HG03196 (cell line): ENCODE measurements around the gene NDUFB11.

Experiments used
- ATAC-seq: cut with Tn5 transposase; IDR thresholded peaks from one replicate; pipeline ENCODE4 v1.9.1; 2021; ENCODE audit not compliant: unreplicated experiment

NDUFB11 gene

DNA sequence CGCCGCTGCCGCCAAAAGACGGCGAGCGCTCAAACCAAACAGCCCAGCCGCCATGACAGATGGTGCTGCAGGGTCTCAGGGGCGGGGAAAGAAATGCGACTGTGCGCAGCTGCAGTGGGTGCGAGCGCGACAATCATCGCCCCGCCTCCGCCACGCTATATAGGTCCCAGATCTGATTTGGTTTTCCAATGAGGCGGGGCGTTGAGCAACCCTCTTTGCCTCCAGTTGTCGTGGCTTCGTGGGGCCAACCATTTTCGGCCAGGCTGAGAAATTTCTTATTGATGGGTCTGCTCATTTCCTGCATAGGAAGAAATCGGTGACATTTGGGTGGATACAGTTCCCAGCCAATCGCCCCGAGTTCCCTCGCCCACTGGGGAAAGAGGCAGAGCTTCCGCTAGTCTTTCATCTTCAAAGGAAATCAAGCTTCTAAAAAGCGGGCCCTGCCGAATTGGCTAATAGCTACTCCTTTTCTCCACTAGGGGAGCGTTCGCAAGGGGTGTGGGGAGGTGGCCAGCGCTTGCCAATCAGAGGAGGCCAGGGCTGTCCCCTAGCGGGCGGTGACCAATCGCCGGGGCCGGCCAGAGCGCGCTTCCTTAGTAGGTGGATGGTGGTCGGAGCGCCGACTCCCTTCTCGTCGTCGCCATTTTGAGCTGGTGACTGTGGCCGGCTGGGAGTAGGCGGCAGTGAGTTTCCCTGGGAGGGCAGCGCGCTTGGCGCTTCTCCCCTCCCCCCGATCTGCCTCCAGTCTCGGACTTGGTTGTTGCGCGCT, at the start of gene NDUFB11, which contains the start of gene RBM10:
TSS of gene NDUFB11 (minus strand) at position 77 of the 769 bp plus-strand sequence. CDS start at position 54, 23 bp downstream.
TSS of gene RBM10 (plus strand) at position 596 of the 769 bp plus-strand sequence. CDS start 2,261 bp downstream, outside the sequence.
- ATAC-seq: peak; percentile 80

DNA sequence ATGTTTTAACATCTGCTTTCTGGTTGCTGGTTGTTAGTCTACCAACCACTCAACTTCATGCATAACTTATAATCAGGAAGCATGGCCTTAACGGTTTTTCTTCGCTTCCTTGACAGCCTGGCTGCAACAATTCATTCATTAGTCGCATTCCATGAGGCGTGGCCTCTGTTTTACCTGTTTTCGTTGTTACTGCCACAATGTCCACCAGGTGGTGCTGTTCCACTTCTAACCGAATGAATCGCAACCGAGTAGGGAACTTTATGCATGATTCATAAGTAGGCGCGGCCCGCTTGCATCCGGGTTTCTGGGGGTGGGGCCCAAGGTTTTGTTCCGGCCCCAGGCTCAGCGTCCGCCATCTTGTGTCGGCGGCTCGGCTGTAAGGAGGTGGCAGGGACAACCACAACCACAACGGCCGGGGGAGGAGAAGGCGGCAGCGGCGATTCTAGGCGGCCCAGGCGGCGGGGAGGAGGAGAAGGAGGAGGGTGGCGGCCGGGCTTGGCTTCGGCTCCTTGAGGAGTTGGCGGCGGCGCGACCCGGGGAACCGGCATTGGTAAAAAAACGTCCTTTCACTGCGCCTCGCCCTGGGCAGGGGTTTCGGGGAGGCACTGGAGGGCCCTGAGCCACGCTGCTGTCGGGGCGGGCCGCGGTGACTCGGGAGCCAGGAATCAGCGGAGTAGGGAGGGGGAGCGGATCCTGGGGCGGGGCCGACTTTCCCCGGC, 49.1 kb upstream of the NDUFB11 start, which contains the start of gene UBA1:
TSS of gene UBA1 (plus strand) at position 355 of the 719 bp plus-strand sequence. CDS start 4,974 bp downstream, outside the sequence.
- peak; percentile 49 for ATAC-seq

DNA sequence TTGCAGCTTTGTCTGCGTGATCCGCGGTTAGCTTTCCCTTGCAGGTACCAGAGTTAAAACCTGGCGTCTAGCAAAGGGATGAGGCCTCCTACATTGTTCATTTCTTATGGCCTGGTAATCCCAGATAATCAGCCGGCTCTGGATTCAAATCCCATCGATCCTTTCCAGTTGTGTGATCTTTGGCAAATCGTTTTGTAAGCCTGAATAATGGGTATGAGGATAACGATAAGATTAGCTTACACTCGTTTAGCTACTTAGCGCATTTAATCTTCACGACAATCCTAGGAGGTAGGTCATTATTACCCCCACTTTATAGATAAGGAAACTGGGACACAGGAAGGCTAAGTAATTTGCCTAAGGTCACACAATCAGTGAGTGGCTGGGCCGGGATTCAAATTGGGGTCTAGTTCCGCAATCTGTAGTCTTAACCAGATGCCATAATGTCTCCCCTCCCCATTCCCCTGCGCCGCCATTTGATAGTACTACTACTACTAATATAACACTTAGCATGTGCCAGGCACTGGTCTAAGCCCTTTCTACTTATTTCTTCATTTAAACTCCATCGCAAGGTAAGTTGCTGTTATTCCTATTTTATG, 47.4 kb upstream of the NDUFB11 start:
- ATAC-seq: no peak

DNA sequence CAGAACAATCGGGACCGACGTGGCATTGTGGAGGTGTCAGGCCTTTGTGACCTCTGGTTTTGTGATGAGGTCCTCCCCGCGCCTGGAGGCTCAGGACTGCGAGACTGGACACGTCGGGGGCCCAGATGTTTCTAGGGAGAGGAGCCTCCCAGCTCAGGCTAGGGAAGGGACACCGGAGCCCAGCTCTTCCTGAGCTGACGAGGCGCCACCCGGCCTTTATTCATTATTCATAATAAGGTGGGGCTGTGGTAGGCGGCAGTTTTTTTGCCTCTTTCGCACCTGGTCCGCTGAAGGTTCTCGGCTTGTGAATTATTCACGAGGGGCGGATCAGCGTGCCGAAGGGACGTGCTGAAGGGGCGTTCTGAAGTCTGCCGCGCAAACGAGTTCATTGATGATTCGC, 46.8 kb upstream of the NDUFB11 start:
- ATAC-seq: no peak

DNA sequence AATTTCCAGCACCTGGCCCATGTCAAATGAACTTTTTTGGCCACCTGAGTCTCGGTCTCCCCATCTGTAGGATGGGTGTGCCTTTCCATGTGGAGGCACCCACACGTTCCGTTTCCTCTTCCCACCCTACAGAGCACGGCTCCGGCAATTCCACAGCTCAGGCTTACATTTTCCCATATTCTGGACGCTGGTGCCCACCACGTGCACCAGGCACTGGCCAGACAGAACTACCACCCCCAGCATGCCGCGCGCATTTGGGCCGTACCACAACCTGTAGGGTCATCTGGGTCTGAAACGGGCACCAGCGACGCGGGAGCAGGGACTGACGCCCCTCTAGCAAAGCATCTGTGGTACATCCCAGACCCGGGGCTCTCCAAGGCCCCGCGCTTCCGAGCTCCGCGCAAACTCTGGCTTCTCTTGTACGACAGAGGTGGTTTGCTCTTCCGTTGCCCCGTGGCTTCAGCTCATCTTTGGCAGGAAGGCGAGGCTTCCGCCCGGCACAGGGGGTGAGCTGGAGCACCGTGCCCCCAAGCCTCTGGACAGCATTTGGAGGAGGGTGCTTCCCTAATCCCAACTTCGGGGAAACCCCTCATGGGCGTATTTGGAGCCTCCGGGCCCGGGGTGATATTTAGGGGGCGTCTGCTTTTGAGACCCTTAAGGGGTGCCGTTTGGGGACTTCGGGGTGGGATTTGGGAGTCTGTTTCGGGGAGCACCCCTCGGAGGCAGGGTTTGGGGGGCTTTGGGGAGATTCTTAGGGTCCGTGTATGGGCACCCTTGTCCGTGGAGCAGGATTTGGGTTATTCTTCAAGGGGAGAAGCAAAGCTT, 46.2 kb upstream of the NDUFB11 start:
- peak; percentile 66 for ATAC-seq

DNA sequence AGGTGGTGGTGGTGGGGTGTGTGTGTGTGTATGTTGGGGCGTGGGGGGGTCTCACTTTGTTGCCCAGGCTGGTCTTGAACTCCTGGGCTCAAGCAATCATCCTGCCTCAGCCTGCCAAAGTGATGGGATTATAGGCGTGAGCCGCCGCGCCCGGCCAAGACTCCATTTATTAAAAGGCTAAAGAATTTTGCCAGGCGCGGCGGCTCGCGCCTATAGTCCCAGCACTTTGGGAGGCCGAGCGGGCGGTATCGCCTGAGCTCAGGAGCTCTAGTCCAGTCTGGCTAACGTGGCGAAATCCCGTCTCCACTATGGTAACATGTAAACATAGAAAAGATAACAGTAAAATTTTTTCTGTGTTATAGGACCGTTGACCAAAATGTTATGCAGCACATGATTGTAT, 45.4 kb upstream of the NDUFB11 start:
- no peak for ATAC-seq

DNA sequence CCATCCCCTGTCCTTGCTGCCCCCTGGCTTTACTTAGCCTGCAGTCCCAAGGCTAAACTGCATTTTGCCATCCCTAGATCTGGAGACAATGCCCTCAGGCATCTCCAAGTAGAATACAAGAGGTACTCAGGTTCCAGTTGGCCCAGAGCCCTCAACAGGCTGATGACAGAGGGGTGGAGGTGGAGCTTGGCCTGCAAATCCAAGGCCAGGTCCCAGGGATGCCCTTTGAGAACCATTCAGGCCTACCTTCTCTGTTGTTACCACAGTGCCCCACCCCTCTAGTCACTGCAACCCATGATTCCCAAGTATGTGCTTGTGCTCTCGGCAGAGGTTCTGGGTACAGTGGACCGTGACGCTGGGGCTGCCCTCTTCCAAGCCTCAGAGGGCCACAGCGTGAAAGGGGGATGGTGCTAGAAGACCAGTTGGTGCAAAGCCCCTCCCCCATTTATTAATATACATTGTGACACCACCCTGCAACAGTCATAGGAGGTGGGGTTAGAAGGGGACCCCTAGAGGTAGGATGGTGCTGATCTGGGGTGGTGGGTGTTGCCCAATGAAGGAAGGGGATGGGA, 42.7 kb upstream of the NDUFB11 start:
- ATAC-seq: no peak

DNA sequence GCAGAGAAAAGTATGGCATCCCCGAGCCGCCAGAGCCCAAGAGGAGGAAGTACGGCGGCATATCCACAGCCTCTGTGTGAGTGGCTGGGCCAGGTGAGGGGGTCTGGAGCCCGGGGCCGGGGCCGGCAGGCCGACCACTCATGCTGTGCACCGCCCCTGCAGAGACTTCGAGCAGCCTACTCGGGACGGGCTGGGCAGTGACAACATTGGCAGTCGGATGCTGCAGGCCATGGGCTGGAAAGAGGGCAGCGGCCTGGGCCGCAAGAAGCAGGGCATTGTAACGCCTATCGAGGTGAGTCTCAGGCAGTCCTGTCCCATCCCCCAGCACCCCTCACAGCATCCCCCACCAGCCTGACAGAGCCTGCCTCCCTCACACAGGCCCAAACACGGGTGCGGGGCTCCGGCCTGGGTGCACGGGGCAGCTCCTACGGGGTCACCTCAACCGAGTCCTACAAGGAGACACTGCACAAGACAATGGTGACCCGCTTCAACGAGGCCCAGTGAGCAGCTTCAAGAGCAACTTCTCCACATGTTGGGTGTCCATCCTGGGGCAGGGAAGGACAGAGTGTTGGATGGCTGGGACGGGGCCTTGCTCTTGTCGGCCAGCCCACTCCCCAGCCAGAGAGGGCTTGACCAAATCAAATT, 41.7 kb upstream of the NDUFB11 start:
- ATAC-seq: no peak

DNA sequence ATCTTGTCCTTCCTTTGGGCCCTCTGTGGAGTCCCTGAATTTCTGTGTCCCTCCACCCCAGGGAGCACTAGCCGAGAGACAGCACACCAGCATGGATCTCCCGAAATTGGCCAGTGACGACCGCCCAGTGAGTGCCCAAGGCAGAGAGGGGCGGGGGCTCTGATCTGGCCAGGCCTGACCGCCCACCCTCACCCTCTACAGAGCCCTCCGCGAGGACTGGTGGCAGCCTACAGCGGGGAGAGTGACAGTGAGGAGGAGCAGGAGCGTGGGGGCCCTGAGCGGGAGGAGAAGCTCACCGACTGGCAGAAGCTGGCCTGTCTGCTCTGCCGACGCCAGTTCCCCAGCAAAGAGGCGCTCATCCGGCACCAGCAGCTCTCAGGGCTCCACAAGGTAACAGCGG, 40.7 kb upstream of the NDUFB11 start:
- no peak for ATAC-seq

DNA sequence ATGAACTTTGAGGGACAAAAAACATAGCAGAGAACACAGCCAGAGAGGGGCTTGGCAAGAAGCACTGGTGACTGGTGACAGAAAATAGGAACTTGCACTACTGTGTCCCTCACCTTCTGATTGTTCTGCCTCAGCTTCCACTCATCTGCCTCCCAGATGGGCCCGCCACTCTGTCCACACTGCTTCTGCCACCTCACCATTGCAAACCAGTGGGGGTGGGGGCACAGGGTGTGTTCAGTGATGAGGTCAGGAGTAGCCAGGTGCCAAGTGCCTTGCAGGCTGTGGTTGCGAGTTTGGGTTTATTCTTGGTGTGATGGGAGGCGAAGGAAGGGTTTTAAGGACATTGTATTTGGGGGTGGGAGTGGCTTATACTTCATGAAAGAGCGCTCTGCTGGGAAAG, 40.0 kb upstream of the NDUFB11 start:
- no peak for ATAC-seq

DNA sequence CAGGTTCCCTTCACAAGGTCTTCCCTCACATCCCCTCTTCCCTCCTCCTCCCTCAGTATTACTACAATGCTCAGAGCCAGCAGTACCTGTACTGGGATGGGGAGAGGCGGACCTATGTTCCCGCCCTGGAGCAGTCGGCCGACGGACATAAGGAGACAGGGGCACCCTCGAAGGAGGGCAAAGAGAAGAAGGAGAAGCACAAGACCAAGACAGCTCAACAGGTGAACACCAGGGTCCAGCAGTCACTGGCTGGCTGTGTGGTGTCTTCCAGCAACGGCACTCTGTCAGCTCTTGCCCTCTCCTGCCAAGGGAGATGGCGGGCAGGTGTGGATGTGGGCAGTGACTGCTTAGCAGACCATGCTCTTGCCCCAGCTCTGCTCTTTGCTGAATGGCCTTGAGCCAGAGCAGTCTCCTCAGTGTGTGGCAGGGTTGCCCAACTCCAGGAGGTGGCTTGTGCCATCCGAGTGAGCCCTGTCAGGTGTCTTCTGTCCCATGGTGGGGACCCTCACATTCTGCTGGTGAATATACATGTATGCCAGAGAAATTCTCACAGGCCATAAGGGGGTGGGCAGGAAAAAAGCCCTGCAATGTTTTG, 37.7 kb upstream of the NDUFB11 start:
- no peak for ATAC-seq

DNA sequence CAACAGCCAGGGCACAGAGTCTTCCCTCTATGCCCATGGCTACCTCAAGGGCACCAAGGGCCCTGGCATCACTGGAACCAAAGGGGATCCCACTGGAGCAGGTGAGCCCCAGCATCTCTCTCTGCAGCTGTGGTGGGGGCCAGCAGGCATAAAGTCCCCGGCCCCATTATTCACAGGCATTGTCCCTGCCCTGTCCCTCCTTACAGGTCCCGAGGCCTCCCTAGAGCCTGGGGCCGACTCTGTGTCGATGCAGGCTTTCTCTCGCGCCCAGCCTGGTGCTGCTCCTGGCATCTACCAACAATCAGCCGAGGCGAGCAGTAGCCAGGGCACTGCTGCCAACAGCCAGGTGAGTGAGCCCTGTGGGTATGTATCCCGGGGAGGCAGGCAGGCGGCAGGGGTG, 36.8 kb upstream of the NDUFB11 start:
- no peak for ATAC-seq

DNA sequence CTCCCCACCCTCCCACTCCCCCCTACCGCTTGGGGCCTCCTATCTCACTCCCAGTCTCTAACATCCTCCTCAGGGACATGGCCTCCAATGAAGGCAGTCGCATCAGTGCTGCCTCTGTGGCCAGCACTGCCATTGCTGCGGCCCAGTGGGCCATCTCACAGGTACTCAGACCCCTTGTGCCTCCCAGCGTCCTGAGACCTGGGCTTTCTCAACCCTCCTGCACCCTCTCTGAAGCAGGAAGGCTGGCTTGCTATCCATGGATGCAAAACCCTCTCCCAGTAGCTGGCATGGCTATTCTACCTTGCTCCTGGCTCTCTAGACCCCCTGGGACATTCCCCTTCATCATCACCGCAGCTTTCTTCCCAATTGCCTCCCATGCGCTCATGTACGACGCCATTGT, 35.8 kb upstream of the NDUFB11 start:
- no peak for ATAC-seq

DNA sequence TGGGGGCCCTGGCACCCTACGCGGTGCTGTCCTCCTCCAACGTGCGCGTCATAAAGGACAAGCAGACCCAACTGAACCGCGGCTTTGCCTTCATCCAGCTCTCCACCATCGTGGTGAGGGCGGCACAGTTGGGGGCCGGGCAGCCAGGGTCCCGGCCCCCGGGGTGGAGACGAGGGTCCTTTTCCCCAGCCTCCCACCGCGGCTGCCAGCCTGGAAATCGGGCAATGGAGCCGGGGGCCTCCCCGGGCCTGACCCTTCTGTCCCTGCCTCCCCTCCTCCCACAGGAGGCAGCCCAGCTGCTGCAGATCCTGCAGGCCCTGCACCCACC, 35.4 kb upstream of the NDUFB11 start:
- no peak for ATAC-seq

DNA sequence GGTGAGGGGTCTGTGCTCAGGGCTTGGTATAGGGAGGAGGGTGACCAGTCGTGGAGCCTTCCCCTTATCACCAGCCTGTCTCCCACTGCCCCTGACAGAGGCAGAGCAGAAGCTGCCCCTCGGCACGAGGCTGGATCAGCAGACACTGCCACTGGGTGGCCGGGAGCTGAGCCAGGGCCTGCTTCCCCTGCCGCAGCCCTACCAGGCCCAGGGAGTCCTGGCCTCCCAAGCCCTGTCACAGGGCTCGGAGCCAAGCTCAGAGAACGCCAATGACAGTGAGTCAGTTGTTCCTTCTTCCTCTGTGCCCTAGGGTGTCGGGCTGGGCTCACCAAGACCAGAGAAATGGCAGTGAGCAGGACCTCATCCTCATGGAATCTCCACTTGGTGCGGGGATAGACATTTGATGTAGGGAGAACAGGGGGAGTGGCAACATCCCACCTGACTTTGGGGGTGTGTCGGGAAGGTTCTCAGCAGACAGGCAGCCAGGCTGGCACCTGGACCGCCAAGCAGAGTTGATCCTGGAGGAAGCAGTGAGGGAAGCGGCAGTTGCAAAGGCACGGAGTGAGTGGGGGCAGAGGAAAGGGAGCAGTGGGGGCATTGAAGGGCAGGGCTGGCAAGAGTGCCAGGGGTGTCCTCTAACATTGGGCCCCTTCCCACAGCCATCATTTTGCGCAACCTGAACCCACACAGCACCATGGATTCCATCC, 34.9 kb upstream of the NDUFB11 start:
- no peak for ATAC-seq

DNA sequence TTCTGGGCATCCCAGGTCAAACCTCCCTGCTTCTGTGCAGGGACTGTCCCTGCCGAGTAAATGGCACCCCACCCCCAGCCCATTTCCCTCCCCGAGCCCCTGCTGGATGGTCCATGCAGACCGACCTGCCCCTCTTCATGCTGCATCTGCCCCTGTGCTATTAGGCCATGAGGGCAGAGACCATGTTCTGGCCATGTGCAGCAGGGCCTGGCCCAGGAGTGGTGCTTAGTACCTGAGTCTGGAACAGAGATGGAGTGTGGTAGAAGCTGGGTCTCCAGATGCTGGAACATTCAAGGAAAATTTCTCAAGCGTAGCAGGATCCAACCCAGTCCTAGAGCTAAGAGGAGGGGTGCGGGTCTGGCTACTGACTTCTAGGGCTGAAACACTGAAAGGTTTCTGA, 33.8 kb upstream of the NDUFB11 start:
- no peak for ATAC-seq

DNA sequence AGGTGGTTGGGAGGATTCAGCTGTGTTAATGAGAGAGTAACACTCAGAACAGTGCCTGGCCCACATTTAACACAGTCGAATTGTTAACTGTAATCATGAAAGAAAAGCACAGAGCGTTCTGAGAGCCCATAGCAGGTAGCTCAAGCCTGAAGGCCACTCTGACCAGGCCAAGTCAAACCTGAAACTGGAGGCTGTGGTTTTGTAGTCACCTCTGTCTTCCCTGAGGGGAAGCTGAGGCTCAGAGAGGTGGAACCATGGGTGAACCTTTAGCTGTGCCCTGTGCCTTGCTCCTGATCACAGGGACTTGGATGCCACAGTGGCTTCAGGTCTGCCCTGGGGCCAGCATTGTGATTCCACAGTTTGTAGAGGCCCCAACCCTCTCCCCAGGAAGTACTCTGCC, 32.6 kb upstream of the NDUFB11 start:
- ATAC-seq: no peak

DNA sequence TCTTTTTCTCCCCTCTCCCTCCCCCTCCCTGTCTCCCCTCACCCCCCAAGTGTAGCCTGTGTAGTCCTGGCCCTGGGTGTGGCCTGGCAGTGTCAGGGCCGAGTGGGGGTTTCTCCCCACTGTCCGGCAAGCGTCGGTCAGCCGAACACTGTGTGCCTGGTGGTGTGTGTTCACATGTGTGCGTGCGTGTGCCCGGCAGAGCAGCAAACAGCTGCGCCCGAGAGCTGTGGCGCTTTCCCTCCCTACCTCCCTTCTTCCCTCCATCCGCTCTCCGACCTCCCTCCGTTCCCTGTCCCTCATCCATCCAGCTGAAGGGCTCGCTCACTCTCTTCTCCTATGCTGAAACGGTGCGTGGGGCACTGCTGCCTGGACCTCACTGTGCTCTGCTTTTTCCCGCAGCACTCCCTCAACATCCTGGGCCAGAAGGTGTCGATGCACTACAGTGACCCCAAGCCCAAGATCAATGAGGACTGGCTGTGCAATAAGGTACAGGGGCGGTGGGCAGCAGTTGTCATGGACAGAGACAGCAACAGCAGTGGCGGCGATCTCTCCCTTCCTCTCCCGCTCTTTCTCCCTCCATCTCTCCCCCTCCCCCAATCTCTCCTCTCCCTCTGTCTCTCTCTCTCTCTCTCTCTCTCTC, 31.7 kb upstream of the NDUFB11 start:
- no peak for ATAC-seq

DNA sequence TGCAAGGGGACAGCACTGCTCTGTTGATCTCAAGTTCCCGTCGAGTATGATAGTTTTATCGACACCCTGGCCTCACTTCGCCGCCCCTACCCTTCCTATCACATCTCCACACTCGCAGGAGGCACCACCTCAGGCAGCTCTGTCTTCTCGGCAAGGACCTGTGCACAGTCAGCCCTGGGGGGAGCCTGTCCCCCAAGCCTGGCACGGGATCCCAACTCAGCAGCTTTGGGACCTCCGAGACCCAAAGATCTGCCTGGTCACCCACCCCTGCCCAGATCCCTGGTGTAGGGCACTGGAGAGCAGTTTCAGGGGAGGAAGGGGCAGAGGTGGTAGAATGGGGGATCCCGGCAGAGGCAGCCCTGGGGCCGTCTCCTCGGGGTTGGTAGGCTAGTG, 31.1 kb upstream of the NDUFB11 start:
- ATAC-seq: no peak
